ENCODE measurements around the gene TRIO.

DNA sequence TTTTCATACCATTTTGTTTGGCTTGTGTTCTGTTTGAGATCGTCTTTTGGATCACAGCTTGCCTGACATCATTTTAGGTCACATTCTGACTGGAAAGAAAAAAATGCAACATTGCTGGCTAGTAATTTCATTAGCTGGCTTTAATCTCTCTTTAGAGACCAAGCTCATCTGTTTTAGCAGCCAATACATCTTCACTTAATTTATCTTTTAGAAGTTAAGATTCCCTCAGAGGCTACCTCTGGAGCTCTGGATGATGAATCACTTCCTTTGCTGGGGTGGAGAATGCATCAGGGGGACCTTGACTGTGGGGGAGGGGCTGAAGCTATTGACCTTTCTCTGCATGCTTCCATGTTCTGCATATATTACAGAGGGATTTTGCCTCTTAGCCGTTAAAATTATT, 256.9 kb downstream of the TRIO start:
- TF ChIP-seq JUND (IDR thresholded peaks at IDR 0.05; ENCODE audit: low read length), result no peak
- TF ChIP-seq SP4 (IDR thresholded peaks at IDR 0.05; ENCODE audit: low read length), result no peak
- TF ChIP-seq, protein P1, sequence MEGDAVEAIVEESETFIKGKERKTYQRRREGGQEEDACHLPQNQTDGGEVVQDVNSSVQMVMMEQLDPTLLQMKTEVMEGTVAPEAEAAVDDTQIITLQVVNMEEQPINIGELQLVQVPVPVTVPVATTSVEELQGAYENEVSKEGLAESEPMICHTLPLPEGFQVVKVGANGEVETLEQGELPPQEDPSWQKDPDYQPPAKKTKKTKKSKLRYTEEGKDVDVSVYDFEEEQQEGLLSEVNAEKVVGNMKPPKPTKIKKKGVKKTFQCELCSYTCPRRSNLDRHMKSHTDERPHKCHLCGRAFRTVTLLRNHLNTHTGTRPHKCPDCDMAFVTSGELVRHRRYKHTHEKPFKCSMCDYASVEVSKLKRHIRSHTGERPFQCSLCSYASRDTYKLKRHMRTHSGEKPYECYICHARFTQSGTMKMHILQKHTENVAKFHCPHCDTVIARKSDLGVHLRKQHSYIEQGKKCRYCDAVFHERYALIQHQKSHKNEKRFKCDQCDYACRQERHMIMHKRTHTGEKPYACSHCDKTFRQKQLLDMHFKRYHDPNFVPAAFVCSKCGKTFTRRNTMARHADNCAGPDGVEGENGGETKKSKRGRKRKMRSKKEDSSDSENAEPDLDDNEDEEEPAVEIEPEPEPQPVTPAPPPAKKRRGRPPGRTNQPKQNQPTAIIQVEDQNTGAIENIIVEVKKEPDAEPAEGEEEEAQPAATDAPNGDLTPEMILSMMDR (IDR thresholded peaks at IDR 0.05; ENCODE audit: control extremely low read depth in 1 of 3, insufficient read depth in 1 of 3, low read depth in 1 of 3, low read length in 3 of 3), result no peak
- TF ChIP-seq BACH1 (IDR thresholded peaks at IDR 0.05; ENCODE audit: low read length), result no peak
- no peak for TF ChIP-seq EP300 (IDR thresholded peaks at IDR 0.05; ENCODE audit: borderline replicate concordance in 1 of 2, low read depth in 2 of 2, low read length in 2 of 2)
- no peak for TF ChIP-seq CEBPB (IDR thresholded peaks at IDR 0.05; ENCODE audit: low read depth, low read length)
- no peak for TF ChIP-seq POU5F1 (IDR thresholded peaks at IDR 0.05; ENCODE audit: low read depth, low read length)
- TF ChIP-seq SIN3A (conservative IDR thresholded peaks at IDR 0.05 in 1 of 2, IDR thresholded peaks at IDR 0.05 in 1 of 2; ENCODE audit: low read depth in 1 of 2, low read length in 2 of 2), result no peak
- TF ChIP-seq ASH2L (IDR thresholded peaks at IDR 0.05; ENCODE audit: low read length), result no peak
